GM19395 (cell line): Measurements from ENCODE around the gene WDR20.
A peak's percentile ranks its signal among the peaks of the same experiment; 100 is the strongest.

ENCODE experiments used
- ATAC-seq: cut with Tn5 transposase; IDR thresholded peaks from one replicate; pipeline ENCODE4 v1.9.1; 2021; ENCODE audit warnings: mild to moderate bottlenecking, moderate library complexity; ENCODE audit not compliant: unreplicated experiment

Gene WDR20

GRCh38 chr14:102215576-102216250 is 76.0 kb downstream of the WDR20 start:
- ATAC-seq: no peak

DNA sequence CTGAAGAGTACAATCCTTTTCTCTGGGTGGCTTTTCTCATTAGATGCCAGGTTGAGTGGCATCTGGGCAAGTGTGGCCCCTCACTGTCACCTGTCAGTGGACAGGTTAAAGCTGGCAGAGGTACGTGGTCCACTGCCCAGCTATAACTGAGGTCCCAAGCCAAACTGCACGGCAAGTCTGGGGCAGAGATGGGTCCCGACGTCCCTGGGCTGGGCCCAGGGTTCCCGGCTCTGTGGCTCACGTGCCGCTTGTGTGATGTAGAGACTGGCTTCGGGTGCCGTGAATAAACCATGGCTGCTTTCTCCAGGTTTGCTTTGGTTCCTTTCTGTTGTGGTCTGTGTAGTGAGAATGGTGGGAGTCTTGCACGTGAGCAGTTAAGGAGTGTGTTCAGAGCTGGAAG is 77.7 kb downstream of the WDR20 start:
- ATAC-seq: no peak

DNA sequence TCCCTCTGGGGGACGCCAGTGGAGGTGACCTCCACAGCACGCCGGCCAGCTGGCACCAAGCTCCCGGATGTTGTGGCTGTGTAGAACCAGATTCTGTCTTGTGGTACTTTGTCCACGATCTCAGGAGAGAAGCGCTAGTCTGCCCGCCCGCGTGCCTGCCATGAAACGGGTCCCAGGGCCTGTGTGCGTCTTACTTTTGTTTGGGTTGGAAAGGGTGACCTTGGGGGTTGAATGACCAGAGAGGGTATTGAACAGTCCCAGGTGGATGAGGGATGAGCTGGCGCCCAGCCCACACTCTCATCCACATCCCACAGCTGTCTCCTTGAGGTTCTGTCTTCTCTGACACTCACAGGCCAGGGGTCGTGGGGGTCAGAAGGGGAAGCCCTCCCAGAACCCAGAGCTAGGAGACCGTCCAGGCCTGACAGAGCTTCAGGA is 78.3 kb downstream of the WDR20 start:
- ATAC-seq: no peak

GRCh38 chr14:102218688-102219087 is 79.0 kb downstream of the WDR20 start:
- ATAC-seq: no peak

DNA sequence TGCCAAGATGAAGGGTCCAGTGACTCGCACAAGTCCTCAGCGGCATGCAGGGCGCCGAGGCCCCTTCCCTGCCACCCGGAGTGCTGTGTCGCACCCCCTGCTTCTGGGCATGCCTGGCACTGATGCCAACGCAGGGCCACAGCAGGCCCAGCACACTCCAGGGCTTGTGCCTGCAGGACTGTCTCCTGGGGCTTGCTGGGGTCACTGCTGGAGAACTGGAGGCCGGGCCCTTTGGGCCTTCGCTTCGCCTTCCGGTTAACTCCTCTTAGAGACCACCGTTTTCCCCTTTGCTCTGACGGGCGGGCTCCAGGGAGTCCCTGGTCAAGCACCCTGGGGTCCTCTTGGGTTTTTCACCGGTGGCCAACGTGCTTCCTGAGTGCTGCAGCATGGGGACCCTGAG is 79.6 kb downstream of the WDR20 start:
- ATAC-seq: no peak

- ATAC-seq: peak; percentile 85
Observed at GRCh38 chr14:102220031-102220430, 80.3 kb downstream of the WDR20 start.

DNA sequence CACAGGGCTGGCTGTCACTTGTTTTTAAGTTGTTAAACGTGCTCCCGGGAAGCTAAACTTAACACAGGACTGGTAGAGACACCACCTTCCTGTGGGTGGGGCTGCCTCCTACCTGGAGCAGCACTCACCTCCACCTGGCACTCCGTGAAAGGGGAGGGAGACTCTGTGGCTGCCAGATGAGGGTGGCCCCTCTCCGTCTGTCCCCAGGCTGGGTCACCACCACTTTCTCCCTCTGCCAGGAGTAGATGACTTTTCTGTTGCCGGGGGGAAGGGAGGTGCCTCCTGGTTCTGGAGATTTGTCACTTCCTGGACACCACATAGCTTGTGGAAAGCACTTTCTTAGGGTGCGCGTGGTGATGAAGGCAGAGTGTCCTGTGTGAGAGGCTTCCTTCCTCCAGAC is 81.3 kb downstream of the WDR20 start:
- no peak for ATAC-seq

DNA sequence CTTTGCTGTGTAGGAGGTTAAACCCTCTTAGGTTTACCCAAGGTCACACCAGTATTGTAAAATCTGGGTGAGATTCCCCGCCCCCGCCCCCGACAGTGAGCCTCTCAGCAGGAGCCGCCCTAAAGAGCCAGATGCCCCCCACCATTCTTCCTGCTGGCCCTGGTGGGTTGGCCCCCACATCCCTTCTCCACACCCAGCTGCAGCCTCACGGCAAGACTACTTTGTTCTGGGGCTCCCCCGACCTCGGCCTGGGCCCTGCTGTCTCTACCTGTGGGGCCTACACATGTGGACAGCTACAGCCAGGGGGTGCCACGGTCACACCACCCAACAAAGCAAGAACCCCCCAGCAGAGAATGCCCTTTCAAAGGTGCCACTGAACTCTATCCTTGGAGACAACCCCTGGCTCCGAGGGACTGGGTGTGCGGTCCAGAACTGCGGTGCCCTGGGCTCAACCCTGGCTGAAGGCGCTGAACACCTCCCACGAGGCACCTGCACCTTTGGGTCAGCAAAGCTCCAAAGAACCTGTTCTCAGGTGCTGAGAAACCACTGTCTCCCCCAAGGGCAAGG is 82.4 kb downstream of the WDR20 start:
- ATAC-seq: no peak

GRCh38 chr14:102222751-102223150 is 83.1 kb downstream of the WDR20 start:
- no peak for ATAC-seq

DNA sequence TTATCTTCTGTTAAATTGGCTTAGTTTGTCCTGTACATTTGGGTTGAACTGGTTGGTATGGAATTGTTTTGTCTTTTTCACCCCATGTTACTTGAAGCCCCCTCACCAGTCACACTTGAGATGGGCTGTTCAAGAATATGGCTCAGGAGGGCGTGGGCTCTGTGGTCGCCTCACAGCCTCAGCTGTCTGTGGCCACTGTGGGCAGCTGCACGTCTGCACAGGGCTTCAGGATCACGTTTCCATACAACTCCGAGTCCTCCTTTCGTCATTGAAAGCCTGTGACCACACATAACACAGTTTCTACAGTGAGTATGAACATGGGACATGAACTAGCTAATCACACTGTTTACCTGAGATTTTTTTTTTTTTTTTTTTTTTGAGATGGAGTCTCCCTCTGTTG is 84.0 kb downstream of the WDR20 start:
- no peak for ATAC-seq

- ATAC-seq: no peak
Observed at GRCh38 chr14:102225386-102225785, 85.7 kb downstream of the WDR20 start.

DNA sequence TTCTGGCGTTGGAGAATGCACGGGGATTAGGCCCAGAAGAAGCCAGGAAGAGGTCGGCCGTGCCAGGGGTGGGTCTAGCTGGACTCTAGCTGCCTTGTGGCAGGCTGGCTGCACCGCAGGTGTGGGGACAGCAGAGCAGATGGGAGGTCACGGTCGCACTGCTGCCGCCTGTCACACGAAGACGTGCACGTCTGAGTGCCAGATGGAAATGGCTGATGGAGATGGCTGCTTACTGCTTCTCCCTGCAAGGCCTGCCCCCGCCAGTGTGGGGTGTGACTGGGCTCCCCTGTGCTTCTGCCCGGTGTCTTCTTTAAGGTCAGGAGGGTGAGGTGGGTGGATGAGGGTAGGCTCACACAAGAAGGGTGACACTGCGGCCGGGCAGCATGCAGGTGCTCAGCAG is 86.2 kb downstream of the WDR20 start:
- ATAC-seq: no peak

- no peak for ATAC-seq
Observed at GRCh38 chr14:102226356-102227125, 86.8 kb downstream of the WDR20 start.

GRCh38 chr14:102227184-102227964 is 87.7 kb downstream of the WDR20 start:
- no peak for ATAC-seq

DNA sequence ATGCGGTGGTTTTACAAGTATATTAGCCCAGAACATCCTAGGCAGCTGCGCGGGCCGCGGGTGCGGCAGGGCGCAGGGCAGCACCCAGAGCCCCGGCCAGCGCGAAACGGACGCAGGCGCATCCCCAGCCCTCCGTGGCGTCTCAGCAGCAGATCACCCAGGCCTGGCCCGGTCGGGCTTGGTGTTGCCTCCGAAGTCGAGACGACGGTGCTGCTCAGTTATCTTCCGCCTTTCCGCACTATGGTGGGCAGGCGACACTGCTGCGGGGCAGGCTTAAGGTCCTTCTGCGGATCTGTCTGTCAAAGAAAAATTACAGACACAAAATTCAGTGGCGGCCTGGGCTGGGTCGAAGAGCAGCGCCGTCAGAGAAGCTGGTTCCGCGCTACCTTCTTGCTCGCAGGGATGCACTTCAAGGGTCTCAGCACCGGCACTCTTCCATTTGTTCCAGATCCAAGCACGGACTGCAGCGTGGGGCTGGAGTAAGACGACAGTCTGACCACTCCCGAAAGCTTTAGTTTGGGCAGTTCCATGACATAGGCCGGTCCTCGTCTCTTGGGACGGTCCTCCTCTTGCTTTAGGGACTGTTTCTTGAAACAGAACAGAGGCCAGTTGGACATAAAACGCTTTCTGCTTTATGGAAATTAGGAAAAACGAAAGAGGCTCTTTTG is 89.5 kb downstream of the WDR20 start:
- no peak for ATAC-seq

DNA sequence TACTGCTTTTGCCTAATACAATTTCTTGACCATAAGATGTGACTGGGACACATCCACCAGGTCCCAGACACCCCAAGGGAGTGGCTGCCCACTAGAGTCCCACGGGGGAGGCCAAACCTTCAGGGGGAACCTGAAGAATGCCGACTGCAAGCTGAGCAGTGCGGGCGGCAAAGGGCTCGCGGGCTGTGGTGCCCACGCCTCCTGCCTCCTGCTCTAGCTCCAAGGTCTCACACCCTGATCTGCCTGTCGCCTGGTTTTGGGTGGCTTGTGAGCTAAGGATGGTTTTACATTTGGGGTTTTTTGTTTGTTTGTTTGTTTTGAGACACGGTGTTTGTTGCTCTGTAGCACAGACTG is 90.0 kb downstream of the WDR20 start:
- no peak for ATAC-seq

DNA sequence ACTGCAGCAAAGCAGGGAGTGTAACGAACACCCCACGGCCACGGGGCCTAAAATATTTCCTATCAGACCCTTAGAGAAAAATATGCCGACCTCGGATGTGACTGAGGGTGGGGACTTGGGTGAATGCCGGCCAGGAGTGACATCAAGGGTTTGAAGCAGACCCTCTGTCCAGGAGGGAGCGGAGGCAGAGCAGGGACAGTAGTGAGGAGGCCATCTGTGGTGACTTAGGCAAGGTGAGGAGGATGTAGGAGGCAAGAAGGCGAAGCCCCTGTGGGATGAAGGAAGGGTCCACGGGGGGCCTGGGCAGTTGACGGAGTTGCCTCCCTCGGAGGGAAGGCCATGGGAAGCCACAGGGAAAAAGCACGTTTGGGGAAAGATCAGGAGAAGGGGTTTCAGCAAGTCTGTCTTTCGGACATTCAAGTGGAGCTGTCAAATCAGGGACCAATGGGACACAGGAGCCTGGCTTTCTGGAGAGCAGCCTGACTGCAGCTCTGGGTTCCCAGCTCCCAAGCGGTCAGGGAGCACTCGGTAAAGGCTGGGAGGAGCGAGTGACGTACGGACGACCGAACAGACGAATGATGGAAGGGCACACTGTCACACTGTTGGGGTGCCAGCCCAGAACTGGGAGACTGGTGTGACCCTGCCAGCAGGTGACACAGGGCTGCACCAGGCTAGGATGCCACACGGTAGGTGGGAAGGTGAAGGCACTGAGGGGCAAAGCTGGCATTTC is 90.9 kb downstream of the WDR20 start:
- no peak for ATAC-seq

GRCh38 chr14:102231476-102232347 is 92.0 kb downstream of the WDR20 start:
- ATAC-seq: no peak

DNA sequence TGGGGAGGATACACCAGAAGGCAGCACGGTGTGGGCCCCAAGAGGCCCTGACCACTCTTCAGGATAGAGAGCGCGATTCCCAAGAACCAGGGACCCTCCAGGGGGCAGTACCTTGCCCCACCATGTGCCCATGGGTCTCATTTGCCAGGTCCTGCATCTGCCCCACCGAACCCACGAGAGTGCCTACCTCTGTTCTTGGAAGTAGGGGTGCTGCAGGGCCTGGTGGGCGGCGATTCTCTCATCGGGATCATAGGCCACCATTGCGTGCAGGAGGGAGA is 92.6 kb downstream of the WDR20 start:
- no peak for ATAC-seq

- ATAC-seq: no peak
Observed at GRCh38 chr14:102233081-102233480, 93.4 kb downstream of the WDR20 start.
